Fibroblast of skin of right biceps (primary cell): ENCODE results near the gene RNF121.

ENCODE experiments used
- DNase-seq: peaks from one replicate; pipeline ENCODE4 v3.0.0-alpha.2; 2013

The RNF121 gene

DNA sequence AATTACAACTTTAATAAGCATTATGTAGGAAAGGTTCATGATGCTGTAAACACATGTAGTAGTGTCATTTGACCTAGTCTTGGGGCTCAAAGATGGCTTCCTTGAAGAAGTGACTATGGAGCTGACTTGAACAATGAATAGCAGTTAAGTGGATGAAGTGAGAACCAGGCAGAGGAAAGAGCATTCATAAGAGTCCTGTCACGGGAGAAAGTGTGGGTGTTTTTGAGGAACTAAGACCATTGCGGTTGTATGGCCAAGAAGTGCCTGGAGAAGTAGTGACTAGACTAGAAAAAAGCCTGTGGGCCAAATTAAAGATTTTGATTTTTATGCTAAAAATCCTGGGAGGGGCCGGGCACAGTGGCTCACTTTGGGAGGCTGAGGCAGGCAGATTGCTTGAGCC lies 62.6 kb downstream of the RNF121 start:
- DNase-seq: no peak

DNA sequence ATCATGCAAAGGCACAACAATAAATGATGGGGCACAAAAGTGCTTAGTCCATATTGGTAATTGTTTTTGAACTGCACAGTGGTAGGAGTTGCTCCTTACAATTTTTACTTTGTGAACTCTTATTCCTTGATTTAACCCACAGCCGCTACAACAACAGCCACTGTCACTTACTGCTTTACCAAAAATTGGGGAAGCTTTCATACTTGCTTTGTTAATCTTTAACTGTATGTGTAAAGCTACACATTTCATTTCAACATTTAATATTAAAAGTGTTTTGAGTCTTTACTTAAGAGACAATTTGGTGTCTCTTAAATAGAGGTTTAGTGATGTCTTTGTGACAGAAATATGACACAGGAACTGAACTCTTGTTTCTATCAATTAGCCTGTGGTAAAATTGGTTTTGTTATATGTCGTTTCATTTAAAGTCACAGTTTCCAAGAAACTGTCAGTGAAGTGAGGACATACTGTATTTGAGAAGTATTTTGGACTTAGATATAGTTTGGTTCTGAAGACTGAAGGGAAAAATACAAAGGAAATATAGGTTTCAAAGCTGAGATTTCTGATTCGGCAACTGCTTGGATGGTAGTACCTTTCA lies 63.4 kb downstream of the RNF121 start:
- DNase-seq: no peak

DNA sequence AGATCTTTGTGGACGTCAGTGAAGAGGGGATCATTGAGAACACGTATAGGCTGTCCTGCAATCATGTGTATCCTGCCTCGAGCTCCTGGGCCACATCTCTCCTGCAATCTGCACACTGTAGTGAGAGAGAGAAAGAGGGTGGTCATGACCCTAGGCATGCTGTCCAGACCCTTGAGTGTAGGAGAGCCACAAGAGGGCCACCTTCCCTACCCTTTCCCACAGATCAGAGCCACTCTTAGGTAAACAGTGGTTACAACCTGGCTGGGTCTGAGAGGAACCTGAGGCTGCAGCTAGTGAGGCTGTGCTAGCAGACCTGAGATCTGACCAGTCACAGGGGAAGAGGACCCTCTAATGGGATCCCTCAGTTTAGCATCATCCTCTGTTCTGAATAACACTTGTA lies 65.9 kb downstream of the RNF121 start:
- no peak for DNase-seq

DNA sequence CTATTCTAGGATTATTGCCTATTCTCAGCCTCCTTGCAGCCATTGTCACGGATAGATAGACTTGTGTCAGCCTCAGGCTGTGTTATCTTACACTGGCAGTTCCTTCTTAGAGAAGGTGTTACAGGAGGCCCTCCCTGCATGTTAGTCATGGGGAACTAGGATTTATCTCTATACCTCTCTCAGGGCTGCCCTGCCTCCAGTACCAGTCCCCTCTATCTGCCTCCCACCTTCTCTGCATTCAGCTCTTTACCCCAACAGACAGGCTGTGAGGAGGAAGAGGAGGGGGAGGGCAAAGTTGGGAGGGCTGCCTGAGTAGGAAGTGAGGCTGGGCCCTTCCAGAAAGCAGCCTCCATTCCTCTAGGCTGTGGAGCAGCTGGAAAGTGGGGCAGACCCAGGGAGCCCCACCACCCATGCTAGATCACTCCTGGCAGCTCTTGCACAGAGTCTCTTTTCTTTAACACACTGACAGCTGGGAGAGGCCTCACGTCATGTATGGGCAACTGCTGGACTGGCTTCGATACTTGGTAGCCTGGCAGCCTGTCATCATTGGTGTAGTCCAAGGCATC lies 67.0 kb downstream of the RNF121 start:
- no peak for DNase-seq

DNA sequence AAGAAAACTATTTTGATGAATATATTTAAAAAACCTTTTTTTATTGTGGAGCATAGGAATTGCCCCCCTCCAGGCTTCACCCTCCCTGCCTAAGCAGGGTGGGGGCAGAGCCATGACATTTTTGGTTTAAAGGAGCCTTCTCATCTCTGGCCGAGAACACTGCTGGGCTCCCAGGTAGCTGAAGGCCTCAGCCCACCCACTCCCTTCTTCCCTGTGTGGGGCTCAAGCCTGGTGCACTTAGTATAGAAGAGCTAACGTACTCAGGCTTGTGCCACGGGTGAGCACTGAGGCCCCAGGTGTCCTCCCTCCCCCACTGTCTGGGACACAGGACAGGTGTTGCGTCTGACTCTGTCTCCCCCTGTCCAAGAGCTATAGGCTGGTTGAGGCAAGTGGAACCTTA lies 67.7 kb downstream of the RNF121 start:
- no peak for DNase-seq

DNA sequence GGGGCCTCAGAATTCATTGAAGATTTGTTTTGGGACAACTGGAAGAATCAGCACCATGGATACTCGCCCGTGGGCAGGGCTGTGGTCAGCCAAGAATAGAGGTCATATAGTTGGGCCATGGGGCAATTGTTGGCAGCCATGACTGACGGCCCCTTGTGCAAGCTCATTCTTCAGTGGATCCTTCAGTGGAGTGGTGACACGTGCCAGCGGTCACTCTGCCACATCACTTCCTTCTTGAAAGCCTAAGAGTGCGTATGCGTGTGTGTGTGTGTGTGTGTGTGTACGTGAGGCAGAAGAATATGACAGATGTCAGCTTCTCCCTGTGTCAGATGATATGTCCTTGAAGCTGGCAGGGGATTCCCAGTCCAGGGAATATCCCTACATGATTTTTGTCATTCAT lies 68.1 kb downstream of the RNF121 start:
- no peak for DNase-seq

DNA sequence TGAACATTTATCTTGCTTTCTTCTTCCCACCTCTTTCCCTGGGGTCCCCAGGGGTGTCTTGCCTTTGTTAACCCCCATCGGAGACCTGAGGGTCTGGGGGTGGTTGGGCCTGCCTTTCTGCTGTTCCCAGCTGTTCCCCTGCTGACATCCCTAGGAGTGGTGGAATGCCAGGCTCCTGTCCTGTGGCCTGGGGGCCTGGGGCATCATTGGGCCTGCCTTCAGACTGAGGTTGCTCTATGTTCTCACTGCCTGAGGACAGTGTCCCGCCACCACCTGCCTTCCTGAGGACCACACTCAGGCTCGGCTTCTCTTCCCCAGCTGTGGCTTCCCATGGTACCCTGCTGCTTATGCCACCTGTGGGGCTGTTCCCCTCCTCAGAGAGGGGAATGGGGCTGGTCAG lies 68.7 kb downstream of the RNF121 start:
- DNase-seq: no peak

DNA sequence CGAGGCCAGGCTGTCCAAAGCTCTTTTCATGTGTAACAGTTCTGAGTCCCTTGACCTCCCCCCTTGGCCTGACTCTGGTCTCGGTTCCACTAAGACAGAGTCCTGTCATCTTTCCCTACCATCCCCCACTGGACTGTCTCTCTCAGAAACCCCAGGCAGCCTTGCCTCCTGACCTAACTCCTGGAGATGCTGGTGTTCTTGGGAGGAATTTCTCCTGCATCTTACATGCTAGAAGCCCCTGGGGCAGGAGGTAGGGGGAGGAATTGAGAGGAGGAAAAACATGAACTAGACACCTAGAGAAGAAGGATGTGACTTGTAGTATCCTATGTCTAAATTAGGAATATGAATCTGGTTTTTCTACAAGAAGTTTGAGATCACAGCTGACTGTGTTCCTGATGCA lies 69.2 kb downstream of the RNF121 start:
- no peak for DNase-seq

DNA sequence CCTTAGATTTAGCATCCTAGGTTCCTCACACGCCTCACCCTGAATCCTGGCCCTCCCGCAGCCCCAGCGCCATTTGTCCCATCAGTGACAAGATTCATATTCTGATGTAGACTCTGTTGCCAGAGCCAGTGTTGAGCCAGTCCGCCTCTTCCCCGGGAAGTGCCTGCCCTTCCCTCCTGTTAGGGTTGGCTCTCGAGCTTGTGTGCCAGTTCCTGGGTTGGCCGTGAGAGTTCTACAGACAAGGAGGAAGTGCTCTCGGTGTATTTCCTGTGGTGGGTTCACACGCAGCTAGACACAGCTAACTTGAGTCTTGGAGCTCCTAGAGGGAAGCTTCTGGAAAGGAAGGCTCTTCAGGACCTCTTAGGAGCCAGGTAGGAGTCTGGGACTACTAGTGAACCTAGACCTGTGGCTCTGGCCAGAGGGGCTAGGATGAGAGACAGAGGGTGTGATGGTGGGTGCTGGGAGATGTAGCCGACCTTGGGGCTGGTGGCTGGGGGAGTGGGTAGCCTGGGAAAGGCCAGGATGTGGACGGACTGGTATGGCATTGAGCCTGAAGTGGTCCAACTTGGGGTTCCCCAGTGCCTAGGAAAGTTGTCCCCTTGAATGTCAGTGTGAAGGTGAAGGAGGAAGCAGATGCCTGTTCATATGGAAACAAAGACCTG lies 69.9 kb downstream of the RNF121 start, which contains the start of gene IL18BP:
Gene IL18BP (plus strand): TSS at position 261 of the 662 bp plus-strand sequence. CDS start 1,076 bp downstream, outside the sequence.
- DNase-seq: no peak

DNA sequence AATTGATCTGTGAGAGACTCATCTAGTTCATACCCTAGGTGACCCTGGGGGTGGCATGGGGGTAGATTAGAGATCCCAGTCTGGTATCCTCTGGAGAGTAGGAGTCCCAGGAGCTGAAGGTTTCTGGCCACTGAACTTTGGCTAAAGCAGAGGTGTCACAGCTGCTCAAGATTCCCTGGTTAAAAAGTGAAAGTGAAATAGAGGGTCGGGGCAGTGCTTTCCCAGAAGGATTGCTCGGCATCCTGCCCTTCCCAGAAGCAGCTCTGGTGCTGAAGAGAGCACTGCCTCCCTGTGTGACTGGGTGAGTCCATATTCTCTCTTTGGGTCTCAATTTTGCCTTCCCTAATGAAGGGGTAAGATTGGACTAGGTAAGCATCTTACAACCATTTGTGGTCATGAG lies 70.5 kb downstream of the RNF121 start:
- DNase-seq: peak; percentile 14

DNA sequence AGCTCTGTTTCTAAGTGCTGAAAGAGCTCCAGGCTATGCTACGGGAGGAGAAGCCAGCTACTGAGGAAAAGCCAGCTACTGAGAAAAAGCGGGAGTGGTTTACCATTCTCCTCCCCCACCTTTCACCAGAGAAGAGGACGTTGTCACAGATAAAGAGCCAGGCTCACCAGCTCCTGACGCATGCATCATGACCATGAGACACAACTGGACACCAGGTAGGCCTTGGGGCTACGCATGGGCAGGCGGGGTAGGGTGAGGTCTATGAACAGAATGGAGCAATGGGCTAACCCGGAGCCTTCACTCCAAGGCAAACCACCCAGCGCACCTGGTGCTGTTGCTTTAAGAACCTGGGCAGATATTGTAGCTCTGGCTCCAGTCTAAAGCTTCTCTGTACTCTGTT lies 71.0 kb downstream of the RNF121 start:
- no peak for DNase-seq

DNA sequence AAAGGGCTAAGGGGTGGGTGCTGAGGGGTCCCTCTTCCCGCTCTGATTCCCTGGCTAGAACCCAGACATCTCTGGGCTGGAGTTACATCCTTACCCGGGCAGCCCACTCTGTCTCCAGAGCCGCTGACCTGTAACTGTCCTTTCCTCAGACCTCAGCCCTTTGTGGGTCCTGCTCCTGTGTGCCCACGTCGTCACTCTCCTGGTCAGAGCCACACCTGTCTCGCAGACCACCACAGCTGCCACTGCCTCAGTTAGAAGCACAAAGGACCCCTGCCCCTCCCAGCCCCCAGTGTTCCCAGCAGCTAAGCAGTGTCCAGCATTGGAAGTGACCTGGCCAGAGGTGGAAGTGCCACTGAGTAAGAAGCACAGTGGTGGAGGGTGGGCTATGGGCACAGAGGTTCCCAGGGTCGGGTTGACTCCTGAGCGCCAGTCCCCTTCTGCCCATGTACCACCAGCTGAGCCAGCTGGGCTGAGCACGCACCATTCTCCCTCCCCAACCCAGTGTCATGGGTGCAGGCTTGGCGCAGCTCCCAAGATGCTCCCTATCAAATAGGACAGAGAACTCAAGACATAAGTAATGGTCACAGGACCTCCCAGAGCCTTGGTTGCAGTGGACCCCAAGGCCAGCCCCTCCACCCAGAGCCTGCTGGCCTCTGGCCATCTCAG lies 71.5 kb downstream of the RNF121 start:
- no peak for DNase-seq

DNA sequence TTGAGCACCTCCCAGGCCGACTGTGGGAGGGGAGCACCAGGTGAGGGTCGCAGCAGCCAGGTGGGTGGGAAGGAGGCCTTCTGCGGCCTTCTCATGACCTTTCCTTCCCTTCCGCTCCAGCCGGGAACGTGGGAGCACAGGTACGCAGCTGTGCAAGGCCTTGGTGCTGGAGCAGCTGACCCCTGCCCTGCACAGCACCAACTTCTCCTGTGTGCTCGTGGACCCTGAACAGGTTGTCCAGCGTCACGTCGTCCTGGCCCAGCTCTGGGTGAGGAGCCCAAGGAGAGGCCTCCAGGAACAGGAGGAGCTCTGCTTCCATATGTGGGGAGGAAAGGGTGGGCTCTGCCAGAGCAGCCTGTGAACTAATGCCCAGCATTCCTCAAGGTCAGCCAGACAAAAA lies 72.4 kb downstream of the RNF121 start:
- DNase-seq: no peak

DNA sequence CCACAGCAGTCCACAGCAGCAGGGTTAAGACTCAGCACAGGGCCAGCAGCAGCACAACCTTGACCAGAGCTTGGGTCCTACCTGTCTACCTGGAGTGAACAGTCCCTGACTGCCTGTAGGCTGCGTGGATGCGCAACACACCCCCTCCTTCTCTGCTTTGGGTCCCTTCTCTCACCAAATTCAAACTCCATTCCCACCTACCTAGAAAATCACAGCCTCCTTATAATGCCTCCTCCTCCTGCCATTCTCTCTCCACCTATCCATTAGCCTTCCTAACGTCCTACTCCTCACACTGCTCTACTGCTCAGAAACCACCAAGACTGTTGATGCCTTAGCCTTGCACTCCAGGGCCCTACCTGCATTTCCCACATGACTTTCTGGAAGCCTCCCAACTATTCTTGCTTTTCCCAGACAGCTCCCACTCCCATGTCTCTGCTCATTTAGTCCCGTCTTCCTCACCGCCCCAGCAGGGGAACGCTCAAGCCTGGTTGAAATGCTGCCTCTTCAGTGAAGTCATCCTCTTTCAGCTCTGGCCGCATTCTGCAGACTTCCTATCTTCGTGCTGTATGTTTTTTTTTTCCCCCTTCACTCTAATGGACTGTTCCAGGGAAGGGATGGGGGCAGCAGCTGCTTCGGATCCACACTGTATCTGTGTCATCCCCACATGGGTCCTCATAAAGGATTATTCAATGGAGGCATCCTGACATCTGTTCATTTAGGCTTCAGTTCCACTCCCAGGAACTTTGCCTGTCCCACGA lies 73.2 kb downstream of the RNF121 start:
- DNase-seq: peak; percentile 35

DNA sequence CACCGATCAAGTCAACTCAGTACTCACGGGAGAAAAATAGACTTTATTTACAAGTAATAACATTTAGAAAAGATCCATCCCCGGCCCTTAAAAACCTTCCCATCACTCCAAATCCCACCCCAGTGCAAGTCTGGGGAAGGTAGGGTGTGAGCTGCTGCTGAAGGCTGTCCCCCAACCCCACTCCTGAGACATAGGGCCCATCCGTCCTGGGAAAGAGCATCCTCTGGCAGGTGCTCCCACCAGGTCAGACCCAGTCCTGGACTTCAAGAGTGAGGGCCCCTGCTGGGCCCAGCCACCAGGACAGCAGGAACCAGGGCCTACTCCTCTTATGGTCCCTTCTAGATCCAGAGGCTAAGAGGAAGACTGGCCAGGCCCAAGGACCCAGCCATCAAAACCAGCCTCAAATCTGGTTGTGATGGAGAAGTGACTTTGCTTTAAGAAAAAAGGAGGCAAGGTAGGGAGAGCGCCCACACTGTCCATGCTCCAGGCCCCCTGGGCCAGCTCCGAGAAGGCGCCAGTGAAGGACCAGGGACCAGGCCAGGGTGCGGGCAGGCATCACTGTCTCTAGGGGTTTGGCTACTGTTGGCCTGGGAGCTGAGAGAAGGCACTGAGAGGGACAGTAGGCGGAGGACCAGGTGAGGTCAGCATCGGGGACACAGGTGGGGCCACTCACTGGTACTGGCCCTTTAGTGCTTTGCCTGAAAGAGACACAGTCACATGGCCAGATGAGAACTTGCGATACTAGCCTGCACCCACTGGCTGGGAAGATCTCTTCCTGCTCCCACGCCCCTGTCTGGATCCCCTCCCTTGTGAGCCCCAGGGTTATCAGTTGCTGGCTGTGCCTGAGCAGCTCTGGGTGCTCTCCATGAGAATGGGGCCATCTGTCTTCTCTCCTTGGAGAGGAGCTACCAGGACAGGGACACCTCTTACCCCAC lies 74.3 kb downstream of the RNF121 start:
- no peak for DNase-seq

DNA sequence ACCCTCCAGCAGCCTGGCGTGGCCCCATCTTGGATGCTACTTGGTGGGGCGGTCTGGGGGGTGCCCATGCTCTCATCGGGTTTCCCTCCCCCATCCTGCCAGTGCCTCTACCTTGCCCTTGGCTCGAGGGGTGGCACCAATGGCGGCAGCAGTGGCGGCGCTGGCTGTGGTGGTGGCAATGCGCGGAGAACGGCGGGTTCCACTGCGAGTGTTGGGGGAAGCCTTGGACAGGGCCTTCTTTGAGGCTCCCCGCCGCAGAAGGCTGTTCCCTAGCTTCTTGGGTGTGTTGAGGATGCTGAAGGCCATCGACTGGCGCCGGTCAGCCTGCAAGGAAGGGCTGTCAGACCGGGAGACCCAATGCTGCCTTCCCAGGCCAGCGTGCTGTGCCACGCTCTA lies 74.9 kb downstream of the RNF121 start:
- no peak for DNase-seq

DNA sequence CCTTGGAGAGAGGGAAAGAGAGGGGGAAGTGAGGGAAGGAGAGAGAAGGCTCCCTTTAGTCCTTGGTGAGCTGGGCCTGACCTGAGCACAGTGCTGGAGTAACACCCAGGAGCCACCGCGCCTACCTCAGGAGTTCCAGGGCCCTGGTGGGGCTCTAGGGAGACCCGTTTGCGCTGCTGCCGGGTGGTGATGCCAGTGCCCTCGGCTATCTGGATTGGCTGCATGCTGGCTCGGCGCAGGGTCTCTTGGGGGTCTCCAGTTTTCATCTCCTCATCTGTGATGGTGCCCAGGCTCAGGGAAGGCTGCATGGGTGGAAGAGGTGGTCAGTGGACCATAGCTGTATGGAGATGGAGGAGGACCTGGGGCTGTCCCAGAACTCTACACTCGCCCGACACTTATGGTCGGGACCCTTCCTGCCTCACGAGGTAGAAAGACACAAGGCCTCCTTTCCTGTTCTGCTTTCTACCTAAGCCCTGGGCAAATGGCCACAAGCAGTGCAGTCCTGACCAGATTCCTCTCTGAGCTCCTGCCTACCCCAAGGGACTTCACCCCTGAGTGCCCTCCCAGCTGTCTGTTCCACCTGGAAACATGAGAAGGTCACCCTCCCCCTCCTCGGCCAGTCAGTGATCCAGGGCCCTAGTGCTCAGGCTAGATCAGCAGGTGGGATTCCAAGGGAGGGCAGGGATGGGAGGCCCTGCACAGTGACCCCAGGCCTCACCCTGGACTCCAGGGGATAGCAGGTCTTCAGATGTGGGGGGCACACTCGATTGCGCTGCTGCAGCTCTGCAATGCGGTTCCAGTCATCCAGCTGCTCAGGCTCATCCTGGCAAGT lies 75.9 kb downstream of the RNF121 start:
- DNase-seq: no peak

DNA sequence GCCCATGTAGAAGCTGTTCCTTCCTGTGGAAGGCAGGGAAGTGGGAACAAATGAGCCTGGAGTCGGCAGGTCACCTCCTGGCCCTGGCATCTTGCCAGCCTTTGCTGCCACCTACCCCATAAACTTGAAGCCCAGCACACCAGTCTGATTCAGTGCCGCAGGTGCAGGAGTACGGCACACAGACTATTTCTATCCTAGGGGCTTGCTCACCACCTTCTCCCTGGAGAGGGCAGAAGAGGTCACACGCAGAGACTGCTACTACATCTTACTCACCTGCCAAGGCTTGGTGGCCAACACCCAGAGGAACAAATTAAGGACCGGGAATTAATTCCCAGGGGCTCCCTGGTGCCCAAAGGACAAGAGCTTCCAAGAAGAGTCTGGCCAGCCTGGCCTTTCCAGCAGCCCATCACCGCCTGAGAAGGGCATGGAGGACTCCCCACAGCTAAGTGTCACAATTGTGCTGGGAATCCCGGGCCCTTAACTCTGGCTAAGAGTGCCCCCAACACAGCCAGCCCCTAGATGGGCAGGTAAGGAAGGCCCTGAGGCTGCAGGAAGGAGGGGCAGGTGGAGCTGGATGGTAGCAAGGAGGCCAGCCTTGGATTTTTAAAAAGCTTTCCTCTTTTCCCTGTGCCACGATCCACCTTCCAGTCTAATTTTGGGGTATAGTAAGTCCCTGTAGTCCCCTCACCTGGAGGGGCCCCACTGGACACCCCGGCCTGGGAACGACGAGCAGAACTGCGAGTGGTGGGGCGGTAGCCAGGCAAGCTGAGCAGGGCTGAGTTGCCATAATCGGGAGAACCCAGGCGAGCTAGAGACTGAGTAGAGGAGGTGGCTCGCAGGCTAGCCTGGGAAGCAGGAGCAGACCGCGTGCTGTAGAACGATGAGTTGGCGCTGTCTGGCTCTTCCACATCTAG lies 76.8 kb downstream of the RNF121 start:
- DNase-seq: no peak

DNA sequence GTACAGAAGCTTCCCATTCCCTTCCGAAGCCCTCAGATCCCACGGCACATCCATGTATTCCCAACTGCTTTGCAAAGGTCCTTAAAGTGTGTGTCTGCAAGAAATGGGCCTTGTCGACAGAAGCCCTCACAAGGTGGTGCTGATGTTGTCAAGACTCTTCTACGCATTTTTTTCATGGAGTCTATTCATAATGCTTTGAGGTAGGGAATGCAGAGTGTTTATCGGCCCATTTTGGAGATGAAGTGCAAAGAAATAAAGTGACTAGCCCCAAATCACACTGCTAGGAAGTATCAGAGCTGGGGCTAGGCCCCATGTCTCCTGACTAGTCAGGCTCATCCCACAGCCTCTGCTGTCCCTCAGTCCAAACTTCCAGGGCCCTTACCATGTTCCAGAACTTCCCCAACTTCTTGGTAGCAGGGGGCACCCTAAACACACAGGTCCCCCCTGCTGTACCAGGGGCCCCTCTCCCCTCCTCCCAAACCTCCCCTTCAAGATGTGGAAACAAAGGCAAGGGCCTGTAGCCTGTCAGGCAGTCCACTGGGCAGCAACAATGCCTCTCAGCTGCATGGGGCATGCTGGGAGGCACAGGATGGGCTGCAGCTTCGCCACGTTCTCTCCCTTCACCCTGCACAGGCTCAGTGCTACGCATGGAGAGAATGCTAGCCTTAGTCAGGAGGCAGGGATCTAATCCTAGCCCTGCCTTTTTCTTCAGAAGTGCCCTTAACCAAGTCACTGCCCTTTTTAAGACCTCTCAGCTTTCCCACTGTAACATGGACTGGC lies 77.7 kb downstream of the RNF121 start:
- DNase-seq: no peak
